GM18499 (cell line): Measurements from ENCODE around the gene TRMU.
"Not testable (repeated sequence)": the region's sequence is repeated elsewhere in the genome, so short reads cannot be mapped to it uniquely, and the experiment has no call there.

ENCODE experiments used
- ATAC-seq: cut with Tn5 transposase; IDR thresholded peaks from one replicate; pipeline ENCODE4 v1.9.1; 2021; ENCODE audit warnings: moderate number of reproducible peaks; ENCODE audit not compliant: insufficient read depth, unreplicated experiment

The TRMU gene

GRCh38 chr22:46299101-46299500 lies 36.4 kb upstream of the TRMU start:
- ATAC-seq: no peak

GRCh38 chr22:46300491-46300890 lies 35.0 kb upstream of the TRMU start:
- no peak for ATAC-seq

GRCh38 chr22:46303347-46303965 lies 32.1 kb upstream of the TRMU start:
- no peak for ATAC-seq

- ATAC-seq: no peak
These were observed 27.1 kb upstream of the TRMU start for GRCh38 chr22:46308283-46308988.

GRCh38 chr22:46309526-46310085 lies 25.9 kb upstream of the TRMU start:
- ATAC-seq: no peak

- no peak for ATAC-seq
These were observed 23.5 kb upstream of the TRMU start for GRCh38 chr22:46312056-46312455.

- not testable (repeated sequence) for ATAC-seq
These were observed 22.7 kb upstream of the TRMU start for GRCh38 chr22:46312848-46313247.

- no peak for ATAC-seq
These were observed 19.5 kb upstream of the TRMU start for GRCh38 chr22:46315976-46316375.

- ATAC-seq: no peak
These were observed 17.9 kb upstream of the TRMU start for GRCh38 chr22:46317646-46318045.

- ATAC-seq: no peak
These were observed 16.9 kb upstream of the TRMU start for GRCh38 chr22:46318576-46318975.

GRCh38 chr22:46319319-46319718 lies 16.2 kb upstream of the TRMU start:
- ATAC-seq: no peak

- ATAC-seq: no peak
These were observed 15.3 kb upstream of the TRMU start for GRCh38 chr22:46320166-46320710.

- no peak for ATAC-seq
These were observed 14.7 kb upstream of the TRMU start for GRCh38 chr22:46320716-46321386.

GRCh38 chr22:46322711-46323110 lies 12.8 kb upstream of the TRMU start:
- ATAC-seq: no peak

GRCh38 chr22:46323162-46323561 lies 12.4 kb upstream of the TRMU start:
- no peak for ATAC-seq

GRCh38 chr22:46326066-46326680 lies 9.3 kb upstream of the TRMU start:
- no peak for ATAC-seq

- no peak for ATAC-seq
These were observed 7.6 kb upstream of the TRMU start for GRCh38 chr22:46327691-46328465.

GRCh38 chr22:46328797-46329196 lies 6.7 kb upstream of the TRMU start:
- no peak for ATAC-seq

GRCh38 chr22:46329616-46330015 lies 5.9 kb upstream of the TRMU start:
- no peak for ATAC-seq

- no peak for ATAC-seq
These were observed 5.1 kb upstream of the TRMU start for GRCh38 chr22:46330426-46330825.
